Calu3 (cell line): Measurements from ENCODE around the gene KRT36. TPM values are rescaled to one million over a fixed set of nuclear protein-coding genes. Genes with fewer than 3 reads are reported as not detected.

ENCODE experiments used
- BruUV-seq: library from RNA; stranded (reverse); fragments of 400-500 nt; replicated peaks from 2 replicates; lab custom pipeline; 2021; lab: Mats Ljungman, UMichigan
- CTCF ChIA-PET: fragments of 300-600 bp; sonication (Branson Sonifier 250); formaldehyde crosslinking; loops from one replicate; lab custom pipeline; 2022; ENCODE audit warnings: antibody characterized with exemption; lab: Charles Lee
- DNase-seq: peaks from one replicate; pipeline ENCODE4 v3.0.0; 2022
- H3K27ac Mint-ChIP-seq: one replicate; pipeline ENCODE4 v1.8.0; 2022; ENCODE audit warnings: mixed read lengths; ENCODE audit not compliant: unreplicated experiment
- H3K27me3 Mint-ChIP-seq: one replicate; pipeline ENCODE4 v1.8.0; 2022; ENCODE audit warnings: mixed read lengths; ENCODE audit not compliant: unreplicated experiment
- H3K36me3 Mint-ChIP-seq: one replicate; pipeline ENCODE4 v1.8.0; 2022; ENCODE audit warnings: mild to moderate bottlenecking, moderate library complexity, mixed read lengths; ENCODE audit not compliant: insufficient read depth, unreplicated experiment
- H3K4me1 Mint-ChIP-seq: one replicate; pipeline ENCODE4 v1.8.0; 2022; ENCODE audit warnings: mild to moderate bottlenecking, low read depth, mixed read lengths; ENCODE audit not compliant: unreplicated experiment
- H3K4me3 Mint-ChIP-seq: one replicate; pipeline ENCODE4 v1.8.0; 2022; ENCODE audit warnings: mild to moderate bottlenecking, low read depth, moderate library complexity, mixed read lengths; ENCODE audit not compliant: unreplicated experiment
- H3K9me3 Mint-ChIP-seq: one replicate; pipeline ENCODE4 v1.8.0; 2022; ENCODE audit warnings: low read depth, mixed read lengths; ENCODE audit not compliant: unreplicated experiment
- intact Hi-C: fragments of 100-400 bp; cut with micrococcal nuclease; formaldehyde crosslinking; loops from one replicate; pipeline ENCODE4 v1.10.0; 2022; ENCODE audit not compliant: unreplicated experiment
- total RNA-seq: library from RNA; stranded (reverse); gene quantifications from 2 replicates; pipeline ENCODE4 v1.2.3, GENCODE V29; 2022
- TF ChIP-seq, protein P1 (sequence below): fragments of 200-600 bp; IDR thresholded peaks from one replicate; pipeline ENCODE4 v1.8.0; 2022; ENCODE audit warnings: antibody characterized with exemption; ENCODE audit not compliant: unreplicated experiment

Gene KRT36
- total RNA-seq, 1 experiment from 2014 or later: not detected

- intact Hi-C loops: no loop called here
- Mint-ChIP-seq H3K4me3 (no peak overlapping the region), H3K4me1 (no peaks in the 10 kb centered on the region), H3K27me3 (no peaks in the 10 kb centered on the region), H3K27ac (no peak overlapping the region), H3K9me3 (no peaks in the 10 kb centered on the region), H3K36me3 (no peaks in the 10 kb centered on the region)
- DNase-seq: no peak
- TF ChIP-seq, protein P1, sequence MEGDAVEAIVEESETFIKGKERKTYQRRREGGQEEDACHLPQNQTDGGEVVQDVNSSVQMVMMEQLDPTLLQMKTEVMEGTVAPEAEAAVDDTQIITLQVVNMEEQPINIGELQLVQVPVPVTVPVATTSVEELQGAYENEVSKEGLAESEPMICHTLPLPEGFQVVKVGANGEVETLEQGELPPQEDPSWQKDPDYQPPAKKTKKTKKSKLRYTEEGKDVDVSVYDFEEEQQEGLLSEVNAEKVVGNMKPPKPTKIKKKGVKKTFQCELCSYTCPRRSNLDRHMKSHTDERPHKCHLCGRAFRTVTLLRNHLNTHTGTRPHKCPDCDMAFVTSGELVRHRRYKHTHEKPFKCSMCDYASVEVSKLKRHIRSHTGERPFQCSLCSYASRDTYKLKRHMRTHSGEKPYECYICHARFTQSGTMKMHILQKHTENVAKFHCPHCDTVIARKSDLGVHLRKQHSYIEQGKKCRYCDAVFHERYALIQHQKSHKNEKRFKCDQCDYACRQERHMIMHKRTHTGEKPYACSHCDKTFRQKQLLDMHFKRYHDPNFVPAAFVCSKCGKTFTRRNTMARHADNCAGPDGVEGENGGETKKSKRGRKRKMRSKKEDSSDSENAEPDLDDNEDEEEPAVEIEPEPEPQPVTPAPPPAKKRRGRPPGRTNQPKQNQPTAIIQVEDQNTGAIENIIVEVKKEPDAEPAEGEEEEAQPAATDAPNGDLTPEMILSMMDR: no peak
- CTCF ChIA-PET: interaction anchor here (0.7 to 1.5 kb wide), 4 partner anchors 14 to 194 kb away, joined by 3 to 4 read pairs (median 3); no protein-coding TSS in a partner anchor
- no TSS peak for BruUV-seq
Measured at GRCh38 chr17:41484920-41485904, 4.5 kb downstream of the KRT36 start.

DNA sequence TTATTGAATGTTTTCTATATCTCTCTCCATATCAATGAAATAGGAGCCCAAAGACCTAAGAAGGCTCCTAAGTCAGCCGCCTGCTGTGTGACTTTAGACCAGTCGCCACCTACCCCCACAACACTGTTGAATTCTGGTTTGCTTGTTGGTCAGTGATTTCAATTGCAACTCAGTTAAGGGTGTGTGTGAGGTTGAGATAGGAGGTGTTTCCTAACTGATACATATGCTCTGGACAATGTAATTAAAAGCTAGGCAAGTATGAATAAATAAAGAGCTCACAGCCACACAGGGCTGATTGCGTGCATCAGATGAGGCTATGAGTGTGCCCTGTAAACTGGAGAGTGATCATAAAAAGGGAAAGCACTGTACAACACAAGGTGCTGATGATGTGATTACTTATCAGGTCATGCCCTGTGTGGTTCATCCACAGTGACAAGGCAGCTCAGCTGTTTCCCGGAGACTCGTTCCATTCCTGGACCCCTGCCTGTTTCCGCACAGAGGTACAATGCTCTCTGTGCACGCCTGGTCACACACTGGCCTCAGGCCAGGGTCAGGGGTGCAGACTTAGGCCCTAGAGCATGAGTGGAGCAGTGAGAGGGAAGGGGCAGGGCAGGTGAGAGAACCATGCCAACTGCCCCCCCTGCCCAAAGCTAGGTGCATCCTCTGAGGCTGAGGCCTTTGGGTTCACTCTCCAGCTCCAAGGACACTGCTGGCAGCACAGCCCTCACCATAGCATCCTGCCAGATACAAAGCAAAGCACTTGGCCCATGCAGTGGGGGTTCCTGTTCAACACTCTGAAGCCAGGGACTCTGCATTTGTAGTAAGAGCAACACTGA lies 5.5 kb downstream of the KRT36 start:
- BruUV-seq: no TSS peak
- TF ChIP-seq, protein P1: no peak
- Mint-ChIP-seq H3K27ac (no peak overlapping the region), H3K4me1 (no peaks in the 10 kb centered on the region), H3K4me3 (no peak overlapping the region), H3K27me3 (no peaks in the 10 kb centered on the region), H3K9me3 (no peaks in the 10 kb centered on the region), H3K36me3 (no peaks in the 10 kb centered on the region)
- intact Hi-C loops: no loop called here
- CTCF ChIA-PET: interaction anchor here (0.5 to 1.5 kb wide), 2 partner anchors 64 to 534 kb away, joined by 4 to 14 read pairs; no protein-coding TSS in a partner anchor
- DNase-seq: no peak

DNA sequence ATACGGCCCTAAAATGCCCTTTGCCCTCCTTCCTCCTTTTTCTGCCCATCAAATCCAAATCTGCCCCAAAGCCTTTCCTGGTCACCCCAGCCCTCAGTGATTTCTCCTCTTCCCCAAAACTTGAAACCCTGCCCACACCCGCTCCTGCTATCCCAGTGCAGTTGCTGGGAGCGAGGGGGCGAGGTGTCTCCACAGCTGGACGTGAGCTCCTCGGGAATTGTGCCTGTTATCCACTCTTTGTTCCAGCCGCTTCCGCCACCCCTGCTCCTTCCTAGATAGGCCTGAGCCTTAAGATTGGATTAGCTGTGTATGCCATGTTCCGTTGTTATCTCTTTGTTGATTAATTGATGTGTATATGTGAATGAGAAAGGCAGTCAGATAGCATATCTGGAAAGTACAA lies 6.2 kb downstream of the KRT36 start:
- no TSS peak for BruUV-seq

GRCh38 chr17:41481036-41481435 lies 8.7 kb downstream of the KRT36 start, which contains the start of gene KRT35:
Gene KRT35, minus strand, starts transcription at chr17:41481151. Its CDS starts 54 bp downstream, at chr17:41481097.
- intact Hi-C loops: no loop called here
- H3K36me3 Mint-ChIP-seq: no peaks in the 10 kb centered on the region
- no peaks in the 10 kb centered on the region for H3K27me3 Mint-ChIP-seq
- BruUV-seq: no TSS peak
- no peak for DNase-seq
- CTCF ChIA-PET: interaction anchor here (0.6 kb wide), 2 partner anchors 9 to 712 kb away, joined by 4 to 7 read pairs; no protein-coding TSS in a partner anchor
- no peaks in the 10 kb centered on the region for H3K4me1 Mint-ChIP-seq
- H3K4me3 Mint-ChIP-seq: no peak within 1 kb of the TSS
- H3K27ac Mint-ChIP-seq: no peak within 1 kb of the TSS
- TF ChIP-seq, protein P1: no peak
- H3K9me3 Mint-ChIP-seq: no peaks in the 10 kb centered on the region

More for the DNA sequence above, 6.2 kb downstream of the KRT36 start:
- no peaks in the 10 kb centered on the region for H3K9me3 Mint-ChIP-seq
- no peaks in the 10 kb centered on the region for H3K27me3 Mint-ChIP-seq
- H3K27ac Mint-ChIP-seq: no peak overlapping the region
- H3K4me3 Mint-ChIP-seq: no peak overlapping the region
- DNase-seq: no peak
- TF ChIP-seq, protein P1: no peak
- CTCF ChIA-PET: interaction anchor here (0.5 kb wide), 1 partner anchor 533 kb away, joined by 14 read pairs; no protein-coding TSS in a partner anchor
- no peaks in the 10 kb centered on the region for H3K36me3 Mint-ChIP-seq
- intact Hi-C loops: no loop called here
- H3K4me1 Mint-ChIP-seq: no peaks in the 10 kb centered on the region
